HG03575 (cell line): ENCODE results near the gene CAMK1D.
"Not testable (repeated sequence)": the region's sequence is repeated elsewhere in the genome, so short reads cannot be mapped to it uniquely, and the experiment has no call there.

Experiments used
- ATAC-seq: cut with Tn5 transposase; IDR thresholded peaks from one replicate; pipeline ENCODE4 v1.9.1; 2021; ENCODE audit not compliant: unreplicated experiment, insufficient number of reproducible peaks, low FRiP score; ENCODE audit errors: extremely low read depth

CAMK1D gene

DNA sequence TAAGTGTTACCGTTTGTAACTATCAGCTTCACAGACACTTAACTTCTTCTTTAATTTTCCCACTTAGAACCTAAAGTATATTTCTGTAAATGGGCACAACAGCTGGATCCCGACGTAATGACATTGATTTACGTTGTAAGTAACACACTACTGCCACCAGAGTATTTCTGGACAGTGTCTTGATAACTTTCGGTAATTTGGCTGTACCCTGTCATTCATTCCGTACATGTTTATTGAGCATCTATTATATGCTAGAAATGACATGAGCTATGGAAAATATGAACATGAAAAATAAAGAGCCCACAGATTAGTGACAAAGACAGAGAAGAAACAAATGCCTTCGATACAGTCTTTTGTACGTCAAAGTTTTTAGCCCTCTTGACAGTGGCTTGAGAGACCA lies 360.8 kb downstream of the CAMK1D start:
- ATAC-seq, result no peak

DNA sequence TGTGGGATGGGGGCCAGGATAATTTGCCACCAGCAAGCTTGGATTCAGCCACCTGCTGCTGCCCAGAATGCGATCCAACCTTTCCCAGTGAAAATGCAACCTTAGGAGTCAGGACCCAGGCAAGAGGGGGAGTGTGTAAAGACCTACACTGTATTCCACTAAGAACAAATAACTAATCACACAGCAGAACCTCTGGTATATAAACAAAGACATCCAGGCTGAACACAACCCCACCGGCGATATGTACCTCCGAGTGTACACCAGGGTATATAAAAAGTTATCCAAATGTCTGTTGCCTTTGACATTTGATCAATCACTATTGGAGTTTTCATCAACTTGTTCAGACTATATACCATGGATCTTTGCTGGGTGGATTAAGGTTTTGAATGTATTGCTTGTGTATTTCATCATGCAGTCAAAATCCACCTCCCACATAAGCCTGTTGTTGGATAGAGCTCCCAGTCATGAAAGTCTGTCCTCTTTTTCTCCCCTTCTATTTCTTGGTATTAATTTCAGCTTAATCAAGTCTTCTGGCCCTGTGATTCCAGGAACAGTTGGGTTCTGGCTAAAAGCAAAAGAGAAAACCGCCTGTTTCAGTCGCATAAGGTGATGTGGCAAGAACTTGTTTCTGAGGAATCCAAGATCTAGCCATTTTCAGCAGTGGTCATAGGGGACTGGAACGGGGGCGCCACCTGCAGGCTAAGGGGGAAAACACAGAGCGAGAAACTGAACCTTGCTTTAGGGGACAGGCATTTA lies 361.4 kb downstream of the CAMK1D start:
- no peak for ATAC-seq

DNA sequence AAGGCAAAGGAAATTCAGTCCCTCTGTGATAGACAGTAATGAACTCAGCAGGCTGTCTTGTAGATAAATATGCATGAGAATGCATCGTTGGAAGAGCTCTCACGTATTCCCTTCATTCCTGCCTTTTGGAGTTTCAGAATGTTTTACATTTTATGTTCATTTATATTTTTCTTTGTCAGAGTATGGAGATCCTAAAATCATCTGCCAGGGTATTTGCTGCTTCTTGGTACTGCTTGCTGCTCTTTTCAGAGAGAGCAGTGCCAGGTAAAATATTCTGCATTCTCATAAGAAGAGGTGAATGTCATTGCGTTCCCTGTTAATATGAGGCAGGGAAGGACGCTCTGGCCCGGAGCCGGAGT lies 362.0 kb downstream of the CAMK1D start:
- ATAC-seq, result no peak

DNA sequence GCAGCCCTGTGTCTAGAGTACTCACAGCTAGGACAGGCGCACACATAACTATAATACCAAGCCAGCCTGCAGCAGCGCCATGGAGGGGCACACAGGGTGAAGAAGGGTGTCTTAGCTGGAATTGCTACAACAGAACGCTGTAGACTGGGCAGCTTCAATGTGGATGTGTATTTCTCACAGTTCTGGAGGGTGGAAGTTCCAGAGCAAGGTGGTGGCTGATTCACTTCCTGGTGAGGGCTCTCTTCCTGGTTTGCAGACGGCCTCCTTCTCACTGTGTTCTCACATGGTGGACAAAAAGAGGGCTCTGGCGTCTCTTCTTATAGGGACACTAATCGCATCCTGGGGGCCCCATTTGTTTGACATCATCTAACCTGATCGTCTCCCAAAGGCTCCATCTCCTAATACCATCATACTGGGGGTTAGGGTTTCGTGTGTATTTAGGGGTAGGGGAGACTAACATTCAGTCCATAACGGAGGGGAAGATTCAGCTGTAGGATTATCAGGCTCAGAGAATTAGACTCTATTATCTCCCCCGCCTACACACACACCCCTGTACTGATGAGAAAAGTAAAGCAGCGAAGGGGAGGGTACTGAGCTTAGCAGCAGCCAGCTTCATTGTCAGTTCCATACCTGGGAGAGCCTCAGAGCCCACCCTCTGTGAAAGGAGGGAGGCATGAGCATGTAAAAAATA lies 363.1 kb downstream of the CAMK1D start:
- ATAC-seq, result no peak

DNA sequence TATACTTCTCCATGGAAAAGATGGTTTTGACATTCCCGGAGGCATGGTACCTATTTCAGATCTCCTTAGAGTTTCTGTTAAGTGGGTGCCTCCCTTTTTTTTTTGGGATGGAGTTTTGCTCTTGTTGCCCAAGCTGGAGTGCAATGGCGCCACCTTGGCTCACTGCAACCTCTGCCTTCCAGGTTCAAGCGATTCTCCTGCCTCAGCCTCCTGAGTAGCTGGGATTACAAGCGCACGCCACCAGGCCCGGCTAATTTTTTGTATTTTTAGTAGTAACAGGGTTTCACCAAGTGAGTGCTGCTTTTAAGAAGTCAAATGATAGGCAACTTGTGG lies 363.6 kb downstream of the CAMK1D start:
- not testable (repeated sequence) for ATAC-seq

DNA sequence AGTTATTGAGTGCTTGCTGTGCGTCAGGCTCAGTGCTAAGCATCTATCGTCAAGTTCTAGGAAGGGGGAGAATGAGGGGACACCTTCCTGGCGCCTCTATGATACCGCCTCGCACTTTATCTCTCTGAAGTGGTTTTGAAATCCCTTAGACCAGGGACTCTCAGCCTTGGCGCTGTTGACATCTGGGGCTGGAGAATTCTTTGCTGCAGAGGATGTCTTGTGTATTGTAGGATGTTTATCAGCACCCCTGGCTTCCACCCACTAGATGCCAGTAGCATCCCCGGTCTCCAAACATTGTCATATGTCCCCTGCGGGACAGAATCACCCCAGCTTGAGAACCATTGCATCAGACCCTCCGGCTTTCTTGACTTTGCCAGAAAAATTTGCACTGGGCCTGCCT lies 366.7 kb downstream of the CAMK1D start:
- ATAC-seq, result no peak

DNA sequence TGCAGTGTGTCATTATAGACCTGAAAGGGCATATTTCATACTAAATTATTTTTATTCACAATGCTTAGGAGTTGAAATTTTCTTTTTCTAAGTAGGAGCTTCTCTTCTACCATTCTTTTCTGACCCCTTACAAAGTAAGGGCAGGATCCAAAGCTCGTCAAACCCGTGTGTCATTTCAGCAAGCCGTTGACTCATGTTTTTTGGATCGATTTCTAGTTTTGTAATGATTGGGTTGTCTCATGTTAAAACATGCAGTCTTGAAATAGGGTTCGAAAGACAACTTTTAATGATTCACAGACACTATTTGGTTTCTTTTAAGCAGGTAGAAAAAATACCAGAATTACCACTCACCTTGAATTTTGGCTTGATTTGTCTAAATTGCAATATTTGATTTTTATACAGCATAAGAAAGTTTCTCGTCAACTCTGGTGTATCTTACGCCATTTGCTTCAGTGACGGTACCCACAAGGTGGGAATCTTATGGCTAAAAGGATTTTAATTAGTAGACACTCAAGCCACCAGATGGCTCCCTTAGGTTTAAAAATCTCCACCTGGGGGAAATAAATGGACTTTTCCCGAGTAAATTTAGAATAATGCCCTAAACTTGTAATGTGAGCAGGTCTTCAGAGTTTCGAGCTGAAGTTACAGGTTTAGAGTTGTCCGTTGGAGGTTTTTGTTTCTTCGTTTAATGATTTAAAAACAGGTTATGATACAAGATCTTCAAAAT lies 368.8 kb downstream of the CAMK1D start:
- no peak for ATAC-seq

DNA sequence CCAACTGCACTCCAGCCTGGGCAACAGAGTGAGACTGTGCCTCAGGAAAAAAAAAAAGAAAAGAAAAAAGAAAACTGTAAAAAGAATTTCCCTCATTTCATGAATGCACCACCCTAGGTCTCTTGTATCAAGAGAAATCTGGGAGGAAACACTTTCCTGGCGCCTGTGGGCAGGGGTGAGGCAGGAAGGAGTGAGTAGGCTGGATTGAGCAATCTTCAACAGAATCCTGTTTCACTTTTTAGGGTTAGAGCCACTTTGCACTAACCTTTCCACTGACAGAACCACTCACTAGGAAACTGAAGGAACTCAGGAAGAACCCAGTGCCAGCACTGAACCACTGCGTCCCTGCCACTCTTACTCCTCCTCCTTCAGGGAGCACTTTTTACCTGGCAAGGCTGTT lies 370.0 kb downstream of the CAMK1D start:
- no peak for ATAC-seq

DNA sequence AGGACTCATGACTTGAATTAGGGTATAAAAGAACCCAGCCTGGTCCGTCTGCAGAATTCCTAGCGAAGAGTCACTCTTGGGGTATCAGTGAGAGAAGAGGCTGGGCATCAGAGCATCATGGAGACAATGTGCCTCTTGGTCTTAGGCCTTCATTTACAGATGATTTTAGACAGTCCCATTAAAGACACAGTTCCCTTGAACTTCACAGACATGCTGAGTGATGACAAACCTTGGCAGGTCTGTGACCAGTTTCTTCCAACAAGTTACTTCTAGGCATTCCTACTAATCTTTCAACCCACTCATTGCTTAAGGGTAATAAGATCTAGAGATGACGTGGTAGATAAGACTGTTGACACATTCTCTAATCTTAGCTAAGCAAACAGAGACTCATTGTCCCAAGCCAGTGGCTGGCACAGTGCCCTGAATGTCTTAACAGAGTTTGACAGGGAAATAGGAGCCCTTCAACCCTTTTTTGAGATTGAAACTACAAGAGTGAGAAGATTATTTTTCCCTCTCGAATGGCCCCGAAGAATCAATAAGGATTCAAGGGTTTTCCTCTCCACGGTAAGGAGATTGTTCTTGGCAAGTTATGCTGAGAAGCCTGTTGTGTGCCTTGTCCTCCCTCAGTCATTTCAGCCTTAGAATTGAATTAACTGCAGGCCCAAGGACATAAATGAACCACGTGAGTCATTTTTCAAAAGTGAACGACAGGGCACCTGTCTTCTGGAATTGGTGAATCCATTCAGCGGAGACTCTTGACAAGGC lies 371.1 kb downstream of the CAMK1D start:
- no peak for ATAC-seq

DNA sequence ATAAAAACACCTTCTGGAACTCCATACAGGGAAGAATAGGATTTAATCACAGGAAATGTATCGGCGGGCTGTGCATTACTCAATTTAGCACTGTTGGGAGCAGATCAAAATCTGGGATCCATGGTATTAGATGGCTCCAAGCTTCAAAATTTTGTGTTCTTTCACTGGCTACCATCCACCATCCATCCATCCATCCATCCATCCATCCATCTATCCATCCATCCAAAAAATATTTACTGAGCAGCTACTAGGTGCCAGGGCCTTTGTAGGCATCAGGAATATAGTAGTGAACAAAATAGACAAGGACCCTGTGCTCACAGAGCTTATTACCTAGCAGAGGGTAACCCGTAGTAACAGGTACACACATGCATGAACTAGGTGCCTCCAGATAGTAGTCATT lies 372.0 kb downstream of the CAMK1D start:
- no peak for ATAC-seq

DNA sequence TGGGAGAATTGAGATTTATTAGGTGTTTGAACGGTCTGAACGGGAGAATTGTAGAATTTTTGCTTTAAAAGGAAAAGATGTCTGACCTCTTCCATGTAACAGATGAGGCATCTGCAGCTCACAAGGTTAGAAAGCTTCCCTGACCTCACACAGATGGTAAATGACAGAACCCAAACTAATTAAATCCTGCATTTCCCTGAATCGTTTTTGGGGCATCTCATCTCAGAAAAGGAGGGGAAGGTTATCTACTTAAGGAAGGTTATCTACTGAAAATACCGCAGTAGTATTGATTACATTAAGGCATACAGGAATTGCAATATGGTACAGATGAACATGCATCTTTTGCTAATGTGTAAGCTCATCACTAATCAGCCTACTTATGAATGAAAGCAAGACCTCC lies 373.9 kb downstream of the CAMK1D start:
- no peak for ATAC-seq

DNA sequence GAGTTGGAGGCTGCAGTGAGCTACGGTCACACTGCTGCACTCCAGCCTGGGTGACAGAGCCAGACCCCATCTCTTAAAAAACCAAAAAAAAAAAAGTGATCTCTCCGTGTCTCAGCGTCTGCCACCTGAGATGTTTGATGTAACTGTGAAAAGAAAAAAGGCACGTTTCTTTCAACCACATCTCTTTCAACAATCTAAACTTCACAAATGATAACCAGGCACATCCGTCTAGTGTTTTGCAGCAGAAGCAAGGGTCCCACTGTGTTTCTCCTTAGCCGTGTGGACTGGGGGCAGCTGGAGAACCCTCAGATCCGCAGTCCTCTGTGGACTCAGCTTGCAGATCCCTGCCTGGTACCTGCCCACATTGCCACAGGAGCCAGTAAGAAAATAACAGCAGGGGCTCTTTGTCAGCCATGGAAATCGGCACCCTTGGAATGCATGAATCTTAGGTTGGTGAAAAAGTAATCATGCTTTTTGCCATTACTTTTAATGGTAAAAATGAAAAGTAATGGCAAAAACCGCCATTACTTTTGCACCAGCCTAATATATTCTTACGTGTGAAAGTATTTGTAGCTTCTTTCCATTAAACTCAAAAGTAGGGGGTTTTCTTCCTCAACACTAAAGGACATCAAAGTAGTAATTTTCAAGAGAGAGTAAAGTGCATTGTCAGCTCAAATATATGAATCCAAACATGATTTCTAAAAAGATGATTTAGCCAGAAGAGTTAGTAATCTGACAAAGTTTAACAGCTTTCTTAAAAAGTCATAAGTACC lies 375.6 kb downstream of the CAMK1D start:
- no peak for ATAC-seq

DNA sequence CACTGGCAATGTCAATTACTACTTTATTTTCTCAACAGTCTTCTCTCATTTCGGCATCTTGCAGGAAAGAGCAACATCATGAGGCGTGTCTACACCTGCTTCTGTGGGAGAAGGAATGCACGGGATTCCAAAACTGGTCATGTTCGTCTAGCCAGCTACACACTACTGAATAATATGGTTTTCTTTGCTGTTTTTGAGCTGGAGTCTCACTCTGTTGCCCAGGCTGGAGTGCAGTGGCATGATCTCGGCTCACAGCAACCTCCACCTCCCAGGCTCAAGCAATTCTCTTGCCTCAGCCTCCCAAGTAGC lies 376.2 kb downstream of the CAMK1D start:
- not testable (repeated sequence) for ATAC-seq

DNA sequence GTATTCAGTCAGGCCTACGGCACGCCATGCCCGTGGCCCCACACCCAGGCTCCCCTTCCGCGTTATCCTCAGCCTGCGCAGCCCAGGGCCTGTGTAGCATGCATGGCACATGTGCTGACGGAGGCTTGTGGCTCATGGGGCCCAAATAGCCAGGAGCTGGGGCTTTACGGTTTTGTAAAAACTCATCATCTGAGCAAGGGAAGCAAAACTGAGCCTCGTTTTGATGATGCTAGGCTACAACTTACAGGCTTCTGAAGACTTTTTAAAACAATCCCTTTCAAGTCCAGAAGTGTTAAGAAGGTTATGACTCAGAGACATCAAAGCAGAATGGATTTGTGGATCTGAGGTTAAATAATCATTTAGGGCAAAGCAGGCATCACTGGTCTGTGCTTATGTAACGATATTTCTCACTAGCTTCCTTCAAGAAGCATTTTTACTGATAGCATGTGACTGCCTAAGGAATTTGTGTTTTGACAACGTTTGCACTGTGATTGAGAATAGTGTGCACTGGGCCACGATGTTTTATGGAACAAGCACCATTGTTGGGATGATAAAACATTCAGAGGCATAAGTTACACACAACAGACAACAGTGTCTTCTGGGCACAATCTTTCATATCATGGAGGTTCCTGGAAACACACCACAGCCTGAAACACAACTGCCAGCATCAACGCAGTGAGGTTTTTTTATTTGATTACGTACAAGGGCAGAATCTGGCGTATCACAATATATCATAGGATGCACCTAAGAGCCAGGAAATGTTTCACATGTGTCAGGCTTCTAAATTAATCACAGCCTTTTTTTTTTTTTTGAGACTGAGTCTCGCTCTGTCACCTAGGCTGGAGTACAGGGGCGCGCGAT lies 377.9 kb downstream of the CAMK1D start:
- no peak for ATAC-seq

DNA sequence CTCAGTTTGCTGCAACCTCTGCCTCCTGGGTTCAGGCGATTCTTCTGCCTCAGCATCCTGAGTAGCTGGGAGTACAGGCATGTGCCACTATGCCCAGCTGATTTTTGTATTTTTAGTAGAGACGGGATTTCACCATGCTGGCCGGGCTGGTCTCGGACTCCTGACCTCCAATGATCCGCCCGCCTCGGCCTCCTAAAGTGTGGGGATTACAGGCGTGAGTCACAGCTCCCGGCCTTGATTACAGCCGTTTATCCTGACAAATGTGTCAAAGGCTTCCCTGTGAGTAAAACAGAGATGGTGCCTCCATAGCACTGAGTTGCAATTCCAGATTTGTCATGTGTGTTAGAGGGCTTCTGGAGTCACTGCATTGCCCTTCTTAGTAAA lies 378.5 kb downstream of the CAMK1D start:
- ATAC-seq, result no peak

DNA sequence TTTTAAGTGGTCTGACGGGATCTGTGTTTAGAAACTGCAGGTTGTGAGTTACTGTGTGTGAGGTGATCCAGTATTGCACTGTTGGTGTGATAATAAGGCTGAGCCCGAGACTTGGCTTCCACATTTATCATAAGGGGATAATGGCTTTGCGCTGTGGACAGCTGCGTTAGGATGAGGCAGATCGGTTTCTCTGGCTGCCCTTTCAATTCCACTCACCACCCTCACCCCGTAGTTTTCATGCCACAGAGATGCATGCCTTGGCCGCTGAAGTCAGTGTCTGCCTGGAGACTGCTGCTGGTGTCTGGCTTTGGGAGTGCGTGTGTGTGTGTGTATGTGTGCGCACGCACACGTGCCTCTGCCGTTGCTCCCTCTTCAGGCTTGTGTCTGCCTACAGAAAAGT lies 379.1 kb downstream of the CAMK1D start:
- no peak for ATAC-seq

DNA sequence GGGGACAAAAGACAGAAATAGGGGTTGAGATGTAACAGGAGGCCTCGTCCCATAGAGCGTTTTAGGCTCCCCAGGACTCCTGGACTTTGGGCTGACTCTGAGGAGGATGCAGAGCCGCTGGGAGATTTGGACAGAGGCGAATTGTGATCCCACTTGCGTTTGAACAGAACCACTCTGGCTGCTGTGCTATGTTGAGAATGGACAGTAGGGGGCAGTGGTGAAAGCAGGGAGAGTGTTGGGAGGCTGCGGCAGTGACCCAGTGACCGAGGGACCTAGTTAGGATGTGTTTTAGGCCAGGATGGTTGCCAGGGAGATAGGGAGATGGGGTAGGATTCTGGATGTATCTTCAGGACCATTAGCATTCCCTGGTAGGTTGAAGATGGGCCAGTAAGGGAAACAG lies 380.5 kb downstream of the CAMK1D start:
- no peak for ATAC-seq

DNA sequence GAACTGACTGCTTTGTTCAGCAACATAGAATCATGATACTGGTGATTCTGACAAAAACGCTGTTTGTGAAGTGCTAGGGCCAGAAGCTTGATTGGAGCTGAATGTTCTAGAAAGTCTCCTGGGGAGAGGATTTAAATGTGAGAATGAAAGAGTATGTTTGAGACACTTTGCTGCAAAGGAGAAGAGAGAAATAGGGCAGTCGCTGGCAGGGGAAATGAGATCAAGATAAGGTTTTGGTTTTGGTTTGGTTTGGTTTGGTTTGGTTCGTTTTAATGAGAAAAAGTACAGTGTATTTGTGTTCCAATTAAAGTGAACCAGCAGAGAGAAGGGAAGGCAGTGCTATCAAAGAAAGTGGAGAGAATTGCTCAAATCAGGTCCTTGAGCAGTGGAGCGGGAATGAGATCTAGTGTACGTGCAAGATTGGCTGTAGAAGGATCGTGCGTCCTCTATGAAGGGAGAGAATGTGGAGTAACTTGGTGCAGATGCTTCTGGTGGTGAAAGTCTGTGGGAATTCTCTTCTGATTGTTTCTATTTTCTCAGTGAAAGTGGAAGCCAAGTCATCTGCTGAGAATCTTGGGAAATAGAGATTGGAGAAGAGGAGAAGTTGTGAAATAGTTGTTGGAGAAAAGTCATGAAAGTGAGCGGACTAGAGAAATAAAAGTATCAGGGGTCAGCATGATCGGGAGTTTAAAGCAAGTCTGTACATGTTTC lies 381.6 kb downstream of the CAMK1D start:
- no peak for ATAC-seq
